GM23338 (cell line): ENCODE results near the gene CCDC201. TPM values are rescaled to one million over a fixed set of nuclear protein-coding genes. Genes with fewer than 3 reads are reported as not detected.

Source experiments
- ATAC-seq: fragments of 200-7000 bp; cut with Tn5 transposase; 3 replicates; pipeline ENCODE4 v1.9.1; 2020
- DNase-seq: peaks from one replicate; pipeline ENCODE4 v3.0.0-alpha.2; 2015; ENCODE audit warnings: low spot score
- H2AFZ ChIP-seq: fragments of 200-600 bp; sonication (generic); 2 replicates; pipeline ENCODE4 v1.8.0; 2016; ENCODE audit warnings: antibody characterized with exemption, mild to moderate bottlenecking, moderate library complexity
- H3F3A ChIP-seq: fragments of 200-600 bp; sonication (generic); replicated peaks from 2 replicates; pipeline ENCODE4 v1.8.0; 2017; ENCODE audit warnings: antibody characterized with exemption, mixed run types, low read depth
- H3K27ac ChIP-seq: fragments of 200-600 bp; sonication (generic); 2 replicates; pipeline ENCODE4 v1.6.1; 2016; ENCODE audit warnings: low read depth
- H3K27me3 ChIP-seq: fragments of 200-600 bp; sonication (generic); 2 replicates; pipeline ENCODE4 v1.8.0; 2016; ENCODE audit warnings: mild to moderate bottlenecking, mixed run types, moderate library complexity; ENCODE audit not compliant: insufficient read depth
- H3K36me3 ChIP-seq: fragments of 200-600 bp; sonication (generic); 2 replicates; pipeline ENCODE4 v1.8.0; 2016; ENCODE audit warnings: mild to moderate bottlenecking; ENCODE audit not compliant: insufficient read depth
- H3K4me1 ChIP-seq: fragments of 200-600 bp; sonication (generic); 2 replicates; pipeline ENCODE4 v1.8.0; 2016; ENCODE audit warnings: mild to moderate bottlenecking, moderate library complexity; ENCODE audit not compliant: insufficient read depth
- H3K4me2 ChIP-seq: fragments of 200-600 bp; sonication (generic); 2 replicates; pipeline ENCODE4 v1.7.1; 2017; ENCODE audit warnings: mixed run types
- H3K4me3 ChIP-seq: fragments of 200-600 bp; sonication (generic); 2 replicates; pipeline ENCODE4 v1.6.1; 2016; ENCODE audit warnings: mixed run types
- H3K79me2 ChIP-seq: fragments of 200-600 bp; sonication (generic); replicated peaks from 2 replicates; pipeline ENCODE4 v1.8.0; 2017; ENCODE audit warnings: mild to moderate bottlenecking; ENCODE audit not compliant: insufficient read depth
- H3K9me2 ChIP-seq: fragments of 200-600 bp; sonication (generic); 2 replicates; pipeline ENCODE4 v1.8.0; 2017; ENCODE audit not compliant: insufficient read depth
- H4K20me1 ChIP-seq: fragments of 200-600 bp; sonication (generic); replicated peaks from 2 replicates; pipeline ENCODE4 v1.8.0; 2017; ENCODE audit warnings: mild to moderate bottlenecking; ENCODE audit not compliant: insufficient read depth
- H3K27ac Mint-ChIP-seq: 2 replicates; pipeline ENCODE4 v1.8.0; 2020; ENCODE audit warnings: inconsistent platforms, mild to moderate bottlenecking, moderate library complexity, mixed read lengths
- H3K27me3 Mint-ChIP-seq: 3 replicates; pipeline ENCODE4 v1.8.0; 2022; ENCODE audit warnings: low read depth, mild to moderate bottlenecking, moderate library complexity, mixed read lengths, inconsistent platforms; ENCODE audit not compliant: insufficient read depth, poor library complexity
- H3K36me3 Mint-ChIP-seq: 3 replicates; pipeline ENCODE4 v1.8.0; 2021; ENCODE audit warnings: low read depth, mild to moderate bottlenecking, inconsistent platforms, moderate library complexity, mixed read lengths
- H3K4me1 Mint-ChIP-seq: 3 replicates; pipeline ENCODE4 v1.8.0; 2020; ENCODE audit warnings: mild to moderate bottlenecking, inconsistent platforms, mixed read lengths
- H3K4me3 Mint-ChIP-seq: 3 replicates; pipeline ENCODE4 v1.8.0; 2021; ENCODE audit warnings: moderate library complexity, mild to moderate bottlenecking, inconsistent platforms, mixed read lengths
- H3K9me3 Mint-ChIP-seq: 3 replicates; pipeline ENCODE4 v1.8.0; 2020; ENCODE audit warnings: moderate library complexity, mild to moderate bottlenecking, inconsistent platforms, mixed read lengths
- CREB1 ChIP-seq: fragments of 250-450 bp; sonication (Bioruptor Pico); IDR thresholded peaks from 2 replicates; pipeline ENCODE4 v1.5.0; 2020; ENCODE audit warnings: low read depth, mild to moderate bottlenecking, moderate library complexity
- CTCF ChIP-seq, 2 experiments: fragments of 200-600 bp in 1 of 2; sonication (generic) in 1 of 2; conservative IDR thresholded peaks; 2 replicates each; pipeline versions ENCODE4 v1.5.1 to v1.6.1; 2016 to 2017; ENCODE audit warnings: antibody characterized with exemption in 2 of 2, low read depth in 2 of 2, mild to moderate bottlenecking in 2 of 2, moderate library complexity in 1 of 2
- EZH2 ChIP-seq: fragments of 200-600 bp; sonication (generic); IDR thresholded peaks from one replicate; pipeline ENCODE4 v1.8.0; 2017; ENCODE audit warnings: antibody characterized with exemption, mild to moderate bottlenecking, low read depth; ENCODE audit not compliant: unreplicated experiment
- EZH2phosphoT487 ChIP-seq: fragments of 200-600 bp; sonication (generic); IDR thresholded peaks from one replicate; pipeline ENCODE4 v1.8.1; 2018; ENCODE audit warnings: antibody characterized with exemption; ENCODE audit not compliant: unreplicated experiment
- NANOG ChIP-seq: IDR thresholded peaks from 2 replicates; pipeline ENCODE4 v1.6.1; 2016; ENCODE audit warnings: antibody characterized with exemption, borderline replicate concordance
- POLR2AphosphoS5 ChIP-seq: IDR thresholded peaks from 2 replicates; pipeline ENCODE4 v1.6.1; 2016; ENCODE audit warnings: antibody characterized with exemption, low read depth
- STAT1 ChIP-seq: IDR thresholded peaks from one replicate; pipeline ENCODE4 v1.6.1; 2016; ENCODE audit warnings: antibody characterized with exemption; ENCODE audit not compliant: unreplicated experiment
- ZNF114 ChIP-seq: fragments of 250-450 bp; sonication (Bioruptor Pico); IDR thresholded peaks from 2 replicates; pipeline ENCODE4 v1.5.0; 2020; ENCODE audit warnings: mild to moderate bottlenecking, moderate library complexity
- ZNF331 ChIP-seq: fragments of 250-450 bp; sonication (Bioruptor Pico); IDR thresholded peaks from 2 replicates; pipeline ENCODE4 v1.5.0; 2020; ENCODE audit warnings: low read depth, mild to moderate bottlenecking, moderate library complexity
- polyA plus RNA-seq: library from polyadenylated mRNA; unstranded; fragments of >200 nt; fragmentation: Nextera tagmentation; extraction: Ambion mirVana; gene quantifications from 2 replicates; pipeline ENCODE4 v1.2.1, GENCODE V29; 2016
- total RNA-seq: library from RNA; depleted of rRNA; stranded (reverse); fragments of >200 nt; shearing (Covaris generic); gene quantifications from 2 replicates; pipeline ENCODE4 v1.2.3, GENCODE V29; 2014
- TF ChIP-seq, protein P1 (sequence below): fragments of 250-450 bp; sonication (Bioruptor Pico); IDR thresholded peaks from 2 replicates; pipeline ENCODE4 v1.5.0; 2020; ENCODE audit warnings: mild to moderate bottlenecking, moderate library complexity
- TF ChIP-seq, protein P2 (sequence below): IDR thresholded peaks from one replicate; pipeline ENCODE4 v1.6.1; 2018; ENCODE audit warnings: antibody characterized with exemption; ENCODE audit not compliant: unreplicated experiment

CCDC201 gene
- total and polyA plus RNA-seq, 2 experiments from 2014 or later = not detected

GRCh38 chr7:45867471-45867870 lies 5.4 kb downstream of the CCDC201 start:
- no peak overlapping the region for H3K4me3 Mint-ChIP-seq
- no peak overlapping the region for H3K27ac Mint-ChIP-seq
- Histone ChIP-seq H3K27ac (no peak overlapping the region), H3K27me3 (no peaks in the 10 kb centered on the region), H3K4me1 (no peaks in the 10 kb centered on the region), H2AFZ (no peak overlapping the region), H3K4me2 (no peak overlapping the region), H4K20me1 (no peaks in the 10 kb centered on the region), H3K36me3 (no peaks in the 10 kb centered on the region), H3K9me2 (no peaks in the 10 kb centered on the region), H3F3A (no peaks in the 10 kb centered on the region), H3K4me3 (no peak overlapping the region), H3K79me2 (no peaks in the 10 kb centered on the region)
- no peak for TF ChIP-seq POLR2AphosphoS5
- no peak for TF ChIP-seq EZH2
- no peak for TF ChIP-seq CTCF (conservative IDR thresholded peaks at IDR 0.05; ENCODE audit: low read depth in 2 of 2)
- TF ChIP-seq, protein P1, sequence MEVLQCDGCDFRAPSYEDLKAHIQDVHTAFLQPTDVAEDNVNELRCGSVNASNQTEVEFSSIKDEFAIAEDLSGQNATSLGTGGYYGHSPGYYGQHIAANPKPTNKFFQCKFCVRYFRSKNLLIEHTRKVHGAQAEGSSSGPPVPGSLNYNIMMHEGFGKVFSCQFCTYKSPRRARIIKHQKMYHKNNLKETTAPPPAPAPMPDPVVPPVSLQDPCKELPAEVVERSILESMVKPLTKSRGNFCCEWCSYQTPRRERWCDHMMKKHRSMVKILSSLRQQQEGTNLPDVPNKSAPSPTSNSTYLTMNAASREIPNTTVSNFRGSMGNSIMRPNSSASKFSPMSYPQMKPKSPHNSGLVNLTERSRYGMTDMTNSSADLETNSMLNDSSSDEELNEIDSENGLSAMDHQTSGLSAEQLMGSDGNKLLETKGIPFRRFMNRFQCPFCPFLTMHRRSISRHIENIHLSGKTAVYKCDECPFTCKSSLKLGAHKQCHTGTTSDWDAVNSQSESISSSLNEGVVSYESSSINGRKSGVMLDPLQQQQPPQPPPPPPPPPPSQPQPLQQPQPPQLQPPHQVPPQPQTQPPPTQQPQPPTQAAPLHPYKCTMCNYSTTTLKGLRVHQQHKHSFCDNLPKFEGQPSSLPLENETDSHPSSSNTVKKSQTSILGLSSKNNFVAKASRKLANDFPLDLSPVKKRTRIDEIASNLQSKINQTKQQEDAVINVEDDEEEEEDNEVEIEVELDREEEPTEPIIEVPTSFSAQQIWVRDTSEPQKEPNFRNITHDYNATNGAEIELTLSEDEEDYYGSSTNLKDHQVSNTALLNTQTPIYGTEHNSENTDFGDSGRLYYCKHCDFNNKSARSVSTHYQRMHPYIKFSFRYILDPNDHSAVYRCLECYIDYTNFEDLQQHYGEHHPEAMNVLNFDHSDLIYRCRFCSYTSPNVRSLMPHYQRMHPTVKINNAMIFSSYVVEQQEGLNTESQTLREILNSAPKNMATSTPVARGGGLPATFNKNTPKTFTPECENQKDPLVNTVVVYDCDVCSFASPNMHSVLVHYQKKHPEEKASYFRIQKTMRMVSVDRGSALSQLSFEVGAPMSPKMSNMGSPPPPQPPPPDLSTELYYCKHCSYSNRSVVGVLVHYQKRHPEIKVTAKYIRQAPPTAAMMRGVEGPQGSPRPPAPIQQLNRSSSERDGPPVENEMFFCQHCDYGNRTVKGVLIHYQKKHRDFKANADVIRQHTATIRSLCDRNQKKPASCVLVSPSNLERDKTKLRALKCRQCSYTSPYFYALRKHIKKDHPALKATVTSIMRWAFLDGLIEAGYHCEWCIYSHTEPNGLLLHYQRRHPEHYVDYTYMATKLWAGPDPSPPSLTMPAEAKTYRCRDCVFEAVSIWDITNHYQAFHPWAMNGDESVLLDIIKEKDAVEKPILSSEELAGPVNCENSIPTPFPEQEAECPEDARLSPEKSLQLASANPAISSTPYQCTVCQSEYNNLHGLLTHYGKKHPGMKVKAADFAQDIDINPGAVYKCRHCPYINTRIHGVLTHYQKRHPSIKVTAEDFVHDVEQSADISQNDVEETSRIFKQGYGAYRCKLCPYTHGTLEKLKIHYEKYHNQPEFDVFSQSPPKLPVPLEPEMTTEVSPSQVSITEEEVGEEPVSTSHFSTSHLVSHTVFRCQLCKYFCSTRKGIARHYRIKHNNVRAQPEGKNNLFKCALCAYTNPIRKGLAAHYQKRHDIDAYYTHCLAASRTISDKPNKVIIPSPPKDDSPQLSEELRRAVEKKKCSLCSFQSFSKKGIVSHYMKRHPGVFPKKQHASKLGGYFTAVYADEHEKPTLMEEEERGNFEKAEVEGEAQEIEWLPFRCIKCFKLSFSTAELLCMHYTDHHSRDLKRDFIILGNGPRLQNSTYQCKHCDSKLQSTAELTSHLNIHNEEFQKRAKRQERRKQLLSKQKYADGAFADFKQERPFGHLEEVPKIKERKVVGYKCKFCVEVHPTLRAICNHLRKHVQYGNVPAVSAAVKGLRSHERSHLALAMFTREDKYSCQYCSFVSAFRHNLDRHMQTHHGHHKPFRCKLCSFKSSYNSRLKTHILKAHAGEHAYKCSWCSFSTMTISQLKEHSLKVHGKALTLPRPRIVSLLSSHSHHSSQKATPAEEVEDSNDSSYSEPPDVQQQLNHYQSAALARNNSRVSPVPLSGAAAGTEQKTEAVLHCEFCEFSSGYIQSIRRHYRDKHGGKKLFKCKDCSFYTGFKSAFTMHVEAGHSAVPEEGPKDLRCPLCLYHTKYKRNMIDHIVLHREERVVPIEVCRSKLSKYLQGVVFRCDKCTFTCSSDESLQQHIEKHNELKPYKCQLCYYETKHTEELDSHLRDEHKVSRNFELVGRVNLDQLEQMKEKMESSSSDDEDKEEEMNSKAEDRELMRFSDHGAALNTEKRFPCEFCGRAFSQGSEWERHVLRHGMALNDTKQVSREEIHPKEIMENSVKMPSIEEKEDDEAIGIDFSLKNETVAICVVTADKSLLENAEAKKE (CRISPR knock-in tag) = no peak
- TF ChIP-seq STAT1 = no peak
- no peak for TF ChIP-seq ZNF114 (CRISPR knock-in tag)
- no peak for TF ChIP-seq CREB1
- TF ChIP-seq NANOG = no peak
- TF ChIP-seq EZH2phosphoT487 = no peak
- no peak for TF ChIP-seq ZNF331 (CRISPR knock-in tag)
- TF ChIP-seq, protein P2, sequence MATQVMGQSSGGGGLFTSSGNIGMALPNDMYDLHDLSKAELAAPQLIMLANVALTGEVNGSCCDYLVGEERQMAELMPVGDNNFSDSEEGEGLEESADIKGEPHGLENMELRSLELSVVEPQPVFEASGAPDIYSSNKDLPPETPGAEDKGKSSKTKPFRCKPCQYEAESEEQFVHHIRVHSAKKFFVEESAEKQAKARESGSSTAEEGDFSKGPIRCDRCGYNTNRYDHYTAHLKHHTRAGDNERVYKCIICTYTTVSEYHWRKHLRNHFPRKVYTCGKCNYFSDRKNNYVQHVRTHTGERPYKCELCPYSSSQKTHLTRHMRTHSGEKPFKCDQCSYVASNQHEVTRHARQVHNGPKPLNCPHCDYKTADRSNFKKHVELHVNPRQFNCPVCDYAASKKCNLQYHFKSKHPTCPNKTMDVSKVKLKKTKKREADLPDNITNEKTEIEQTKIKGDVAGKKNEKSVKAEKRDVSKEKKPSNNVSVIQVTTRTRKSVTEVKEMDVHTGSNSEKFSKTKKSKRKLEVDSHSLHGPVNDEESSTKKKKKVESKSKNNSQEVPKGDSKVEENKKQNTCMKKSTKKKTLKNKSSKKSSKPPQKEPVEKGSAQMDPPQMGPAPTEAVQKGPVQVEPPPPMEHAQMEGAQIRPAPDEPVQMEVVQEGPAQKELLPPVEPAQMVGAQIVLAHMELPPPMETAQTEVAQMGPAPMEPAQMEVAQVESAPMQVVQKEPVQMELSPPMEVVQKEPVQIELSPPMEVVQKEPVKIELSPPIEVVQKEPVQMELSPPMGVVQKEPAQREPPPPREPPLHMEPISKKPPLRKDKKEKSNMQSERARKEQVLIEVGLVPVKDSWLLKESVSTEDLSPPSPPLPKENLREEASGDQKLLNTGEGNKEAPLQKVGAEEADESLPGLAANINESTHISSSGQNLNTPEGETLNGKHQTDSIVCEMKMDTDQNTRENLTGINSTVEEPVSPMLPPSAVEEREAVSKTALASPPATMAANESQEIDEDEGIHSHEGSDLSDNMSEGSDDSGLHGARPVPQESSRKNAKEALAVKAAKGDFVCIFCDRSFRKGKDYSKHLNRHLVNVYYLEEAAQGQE = no peak
- H3K9me3 Mint-ChIP-seq = no peaks in the 10 kb centered on the region
- H3K27me3 Mint-ChIP-seq = peaks cover 6% of the 10 kb centered on the region
- DNase-seq (no peak), ATAC-seq (no peak)
- no peaks in the 10 kb centered on the region; the same call in 2 of the 3 replicates for H3K4me1 Mint-ChIP-seq
- H3K36me3 Mint-ChIP-seq = no peaks in the 10 kb centered on the region
